Ureter (tissue), 1 donor: ENCODE data around the gene ARSH. TPM values are rescaled to one million over a fixed set of nuclear protein-coding genes. Genes with fewer than 3 reads are reported as not detected.
"Not testable (repeated sequence)": the region's sequence is repeated elsewhere in the genome, so short reads cannot be mapped to it uniquely, and the experiment has no call there.

Source experiments
- DNase-seq: peaks from one replicate; pipeline ENCODE4 v3.0.0-alpha.2; 2020; ENCODE audit warnings: low spot score
- total RNA-seq: library from RNA; stranded (reverse); gene quantifications from one replicate; pipeline ENCODE4 v1.2.4, GENCODE V29; 2023
- donor health status: DM: yes; HTN: yes; CAD: no.

Gene ARSH
- total RNA-seq, 1 donor from 2014 or later: 0.52 TPM

DNA sequence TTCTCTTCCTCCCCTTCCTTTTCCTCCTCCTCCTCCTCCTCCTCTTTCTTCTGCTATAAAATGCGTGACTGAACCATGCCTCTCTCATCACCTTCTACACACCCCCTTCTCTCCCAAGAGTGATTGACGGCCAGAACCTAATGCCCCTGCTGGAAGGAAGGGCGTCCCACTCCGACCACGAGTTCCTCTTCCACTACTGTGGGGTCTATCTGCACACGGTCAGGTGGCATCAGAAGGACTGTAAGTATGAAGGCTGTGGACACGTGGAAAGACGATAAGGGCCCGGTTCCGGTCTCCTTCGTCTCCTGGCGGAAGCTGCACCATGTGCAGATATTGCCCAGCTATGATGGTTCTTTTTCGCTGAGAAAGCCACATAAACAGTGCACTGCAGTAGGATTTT is 22.8 kb downstream of the ARSH start:
- DNase-seq: no peak

DNA sequence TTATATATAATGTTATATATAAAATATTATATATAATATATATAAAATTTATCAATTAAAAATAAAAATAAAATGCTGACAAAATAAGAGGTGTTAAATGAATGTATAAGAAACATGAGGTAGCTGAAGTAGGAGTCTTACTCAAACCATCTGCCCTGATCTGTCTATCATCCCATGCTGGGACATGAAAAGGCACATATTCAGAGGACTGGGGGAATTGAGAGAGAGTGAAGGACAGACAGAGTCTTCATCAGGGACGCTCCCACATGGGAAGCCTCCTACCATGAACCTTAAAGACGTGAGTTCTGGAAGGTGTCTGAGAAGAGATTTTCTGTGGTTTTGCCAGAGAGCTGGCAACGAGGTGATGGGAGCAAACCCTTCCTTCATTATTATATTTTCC is 30.9 kb downstream of the ARSH start:
- DNase-seq: no peak

DNA sequence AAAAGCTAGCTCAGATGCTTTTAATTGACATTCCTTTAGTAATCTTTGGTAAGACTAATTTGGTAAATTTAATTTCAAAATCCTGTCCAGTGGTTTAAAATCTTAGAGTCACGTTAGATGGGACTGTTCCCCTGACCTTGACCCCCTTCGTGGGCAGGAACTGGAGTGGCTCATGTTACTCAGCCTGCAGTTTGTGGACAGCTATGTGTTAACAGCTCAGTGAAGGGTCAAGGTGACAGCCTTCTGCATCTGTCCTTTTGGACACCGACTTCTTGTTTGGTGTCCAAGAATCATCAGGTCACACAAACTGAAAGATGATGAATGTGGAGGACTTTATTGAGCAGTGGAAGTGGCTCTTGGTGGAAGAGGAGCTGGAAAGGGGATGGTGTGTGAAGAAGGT is 37.9 kb downstream of the ARSH start:
- no peak for DNase-seq

DNA sequence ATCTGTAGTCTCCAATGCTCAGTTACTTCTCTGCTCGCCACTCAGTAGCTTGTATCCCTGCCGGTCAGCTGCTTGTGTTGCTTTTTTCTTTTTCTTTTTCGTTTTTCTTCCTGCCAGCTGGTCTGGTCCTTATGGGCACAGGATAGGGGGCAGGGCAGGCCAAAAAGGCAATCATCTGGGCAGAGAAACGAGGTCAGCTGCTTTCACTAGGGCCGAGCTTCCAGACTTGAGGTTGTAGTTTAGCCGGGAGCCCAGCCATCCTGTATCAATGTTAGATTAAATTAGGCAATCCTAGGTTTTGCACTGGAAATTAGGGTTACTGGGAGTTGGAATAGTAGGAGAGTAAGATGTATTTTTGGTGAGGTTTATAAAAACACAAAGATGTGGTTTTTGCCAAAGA is 38.3 kb downstream of the ARSH start:
- no peak for DNase-seq

- DNase-seq: no peak
These were observed 40.2 kb downstream of the ARSH start for GRCh38 chrX:3046253-3047240.

- DNase-seq: not testable (repeated sequence)
These were observed 44.3 kb downstream of the ARSH start for GRCh38 chrX:3050523-3051175.

- DNase-seq: no peak
These were observed 46.5 kb downstream of the ARSH start for GRCh38 chrX:3052860-3053259.

DNA sequence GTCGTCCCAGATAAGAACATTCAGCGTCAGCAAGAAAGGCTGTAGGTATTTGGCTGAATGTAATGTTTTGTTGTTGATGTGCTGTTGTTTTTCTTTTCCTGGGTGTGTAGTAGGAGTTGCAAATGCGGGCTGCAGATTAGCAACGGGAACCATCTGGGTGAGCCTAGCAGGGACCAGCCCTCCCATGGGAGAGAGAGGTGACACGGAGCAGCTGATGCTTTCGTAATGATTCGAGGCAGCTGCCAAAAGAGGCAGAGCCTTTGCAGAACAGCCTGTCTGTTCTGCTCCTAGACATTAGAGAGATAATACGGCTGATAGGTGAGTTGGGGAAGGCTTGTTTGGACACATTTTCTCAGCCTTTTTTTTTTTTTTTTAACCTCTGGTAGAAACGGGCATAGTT is 60.2 kb downstream of the ARSH start:
- peak; percentile 48 for DNase-seq

DNA sequence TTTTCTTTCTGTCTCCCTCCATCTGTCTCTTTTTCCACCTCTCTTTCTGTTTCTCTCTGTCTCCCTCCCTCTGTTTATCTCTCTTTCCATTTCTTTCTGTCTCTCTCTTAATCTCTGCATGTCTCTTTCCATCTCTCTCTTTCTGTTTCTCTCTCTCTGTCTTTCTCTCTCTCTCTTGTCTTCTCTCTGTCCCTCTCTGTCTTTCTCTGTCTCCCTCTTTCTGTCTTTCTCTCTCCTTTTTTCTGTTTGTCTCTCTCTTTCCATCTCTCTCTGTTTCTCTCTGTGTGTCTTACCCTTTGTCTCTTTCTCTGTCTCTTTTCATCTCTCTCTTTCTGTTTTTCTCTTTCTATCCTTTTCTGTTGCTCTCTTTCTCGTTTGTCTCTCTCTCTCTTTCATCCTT is 69.6 kb downstream of the ARSH start:
- DNase-seq: no peak

GRCh38 chrX:3076416-3076991 is 70.2 kb downstream of the ARSH start:
- no peak for DNase-seq

Other genes starting within 250 kb of the ARSH start
- 4.9 TPM for gene GYG2, start 177.6 kb upstream of the ARSH start, total RNA-seq
- 110 TPM for gene ARSD, start 77.2 kb upstream of the ARSH start, total RNA-seq
- gene ARSF, start 34.9 kb downstream of the ARSH start, total RNA-seq: not detected